ENCODE measurements around the gene HEPHL1.

DNA sequence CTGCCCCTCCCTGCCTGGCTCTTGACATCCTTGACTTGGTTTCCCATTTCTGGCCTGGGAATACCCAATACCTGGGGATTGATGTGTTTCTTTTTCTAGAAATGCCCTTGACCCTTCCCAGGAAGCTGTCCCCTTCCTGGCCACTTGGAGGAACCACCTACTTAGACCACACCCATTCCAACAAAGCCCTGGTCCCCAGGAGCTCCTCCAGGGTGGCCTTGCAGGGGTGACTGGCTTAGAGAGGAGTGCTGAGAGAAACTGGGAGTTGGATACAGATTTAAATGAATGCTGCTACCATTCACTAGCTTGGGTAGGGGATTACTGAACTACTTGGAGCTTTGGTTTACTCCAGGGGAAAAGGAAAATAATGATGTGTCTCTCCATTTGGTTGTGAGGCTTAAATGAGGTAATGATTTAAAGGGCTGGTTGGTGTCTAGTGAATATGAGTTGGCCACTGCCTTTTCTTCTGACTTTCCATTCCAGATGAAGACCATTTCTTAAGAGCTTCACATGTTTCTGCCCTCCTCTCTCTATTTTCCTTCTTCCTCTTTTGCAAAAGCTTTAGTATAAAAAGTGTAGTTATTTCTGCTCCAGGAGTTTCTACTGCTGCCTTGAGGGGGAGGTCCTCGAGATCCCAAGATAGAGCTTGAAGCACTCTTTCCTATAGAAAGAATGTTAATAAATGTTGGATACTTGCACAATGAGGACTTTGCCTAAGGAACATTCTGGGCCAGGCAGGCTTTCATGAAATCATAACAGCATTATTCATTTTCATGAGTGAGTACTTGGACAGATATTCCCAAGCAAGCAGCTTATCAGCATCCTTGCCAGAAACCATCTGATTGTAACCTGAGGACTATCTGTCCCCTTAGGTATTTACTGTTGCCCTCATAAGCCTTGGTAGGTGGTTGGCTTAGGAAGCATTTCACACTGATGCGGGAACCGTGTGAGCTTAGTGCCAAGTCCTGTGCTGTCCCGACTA, 129.8 kb downstream of the HEPHL1 start:
- TF ChIP-seq POLR2AphosphoS5 (IDR thresholded peaks at IDR 0.05; ENCODE audit: low read depth, low read length) (no peak), POLR2A (IDR thresholded peaks at IDR 0.05; ENCODE audit: low read depth, low read length) (no peak), TAF1 (IDR thresholded peaks at IDR 0.05; ENCODE audit: low read depth, low read length) (no peak), SPI1 (IDR thresholded peaks at IDR 0.05; ENCODE audit: low read depth, low read length) (no peak)
